Gastrocnemius medialis (tissue), 4 donors: ENCODE measurements around the gene MSL2.
"Not testable (repeated sequence)": the region's sequence is repeated elsewhere in the genome, so short reads cannot be mapped to it uniquely, and the experiment has no call there.

Experiments
- CTCF ChIP-seq, 5 experiments: fragments of 450-650 bp in 3 of 5; fragments of 200-600 bp in 2 of 5; sonication (generic) in 2 of 5; IDR thresholded peaks in 4 of 5; conservative IDR thresholded peaks in 1 of 5; 1 replicate in 4 of 5; 2 replicates in 1 of 5; pipeline ENCODE4 v1.5.1; 2016 to 2019; ENCODE audit warnings: antibody characterized with exemption in 5 of 5, mild to moderate bottlenecking in 3 of 5, moderate library complexity in 3 of 5
- POLR2A ChIP-seq, 2 donors: fragments of 450-650 bp; IDR thresholded peaks; one replicate each; pipeline ENCODE4 v1.6.1; 2017; ENCODE audit warnings: antibody characterized with exemption in 2 of 2, mild to moderate bottlenecking in 2 of 2, moderate library complexity in 2 of 2

GRCh38 chr3:136198462-136199078 lies 2.4 kb upstream of the MSL2 start:
- not testable (repeated sequence) for TF ChIP-seq CTCF (IDR thresholded peaks at IDR 0.05 in 4 of 5, conservative IDR thresholded peaks at IDR 0.05 in 1 of 5); POLR2A (IDR thresholded peaks at IDR 0.05)
